DND-41 (cell line): ENCODE results near the gene ZBTB32.

ENCODE experiments used
- CTCF ChIP-seq: IDR thresholded peaks from 2 replicates; pipeline ENCODE4 v1.5.1; 2012; ENCODE audit warnings: borderline replicate concordance, low read length, moderate library complexity, mild to moderate bottlenecking; ENCODE audit not compliant: poor library complexity, severe bottlenecking; ENCODE audit errors: extremely low read depth
- EZH2 ChIP-seq: IDR thresholded peaks from 3 replicates; pipeline ENCODE4 v1.6.1; 2012; ENCODE audit warnings: borderline replicate concordance, low read depth, mild to moderate bottlenecking, moderate library complexity, low read length, inconsistent platforms; ENCODE audit not compliant: severe bottlenecking

GRCh38 chr19:35719402-35720162, 15.2 kb downstream of the ZBTB32 start:
- TF ChIP-seq EZH2 (no peak), CTCF (no peak)
